ENCODE data around the gene MATCAP1. TPM values are rescaled to one million over a fixed set of nuclear protein-coding genes. Genes with fewer than 3 reads are reported as not detected.

The MATCAP1 gene
- total and polyA plus RNA-seq, 4 experiments from 2014 or later, result 1.8 to 9.0 (median 5.8) TPM

GRCh38 chr16:67213197-67214019, 29.6 kb upstream of the MATCAP1 start:
- ChIA-PET POLR2A (ENCODE audit: partially characterized antibody) (interaction anchor here (0.9 kb wide), 1 partner anchor 9 kb away, joined by 3 read pairs; no protein-coding TSS in a partner anchor), CTCF (ENCODE audit: partially characterized antibody) (interaction anchor here (1.1 kb wide), 1 partner anchor 259 kb away, joined by 5 read pairs; no protein-coding TSS in a partner anchor)
- H3K36me3 Mint-ChIP-seq, result peaks cover 0 to 5% of the 10 kb centered on the region in 2 donors
- no peaks in the 10 kb centered on the region for H3K27me3 ChIP-seq (ENCODE audit: insufficient read depth, low read length)
- H3K27me3 Mint-ChIP-seq, result no peaks in the 10 kb centered on the region
- no peaks in the 10 kb centered on the region for H3K4me1 Mint-ChIP-seq
- H3K27ac Mint-ChIP-seq, result peak overlapping the region in 1 of 7 donors; percentile 46
- intact Hi-C loops (cut with micrococcal nuclease), result no loop called here
- no peak overlapping the region for H3K4me3 Mint-ChIP-seq
- peak in 1 of 5 donors; percentile 2 for DNase-seq
- no peaks in the 10 kb centered on the region for H3K4me1 ChIP-seq (ENCODE audit: insufficient read depth, low read length)
- no peaks in the 10 kb centered on the region for H3K9me3 ChIP-seq (ENCODE audit: control insufficient read depth in 1 of 2, low read length in 2 of 2)
- no peak overlapping the region for H3K27ac ChIP-seq (ENCODE audit: low read depth, low read length)
- H3K4me3 ChIP-seq (ENCODE audit: low read length in 2 of 2), result no peak overlapping the region
- H3K36me3 ChIP-seq (ENCODE audit: insufficient read depth, low read length), result no peaks in the 10 kb centered on the region
- no peaks in the 10 kb centered on the region for H3K9me3 Mint-ChIP-seq

GRCh38 chr16:67212766-67213165, 29.0 kb upstream of the MATCAP1 start:
- Mint-ChIP-seq H3K27ac (peak overlapping the region in 1 of 7 donors; percentile 46), H3K27me3 (no peaks in the 10 kb centered on the region), H3K4me3 (no peak overlapping the region), H3K9me3 (no peaks in the 10 kb centered on the region), H3K4me1 (no peaks in the 10 kb centered on the region), H3K36me3 (peaks cover 0 to 5% of the 10 kb centered on the region in 2 donors)
- intact Hi-C loops (cut with micrococcal nuclease), result no loop called here
- ChIA-PET POLR2A (ENCODE audit: partially characterized antibody) (interaction anchor here (0.9 kb wide), 1 partner anchor 9 kb away, joined by 3 read pairs; no protein-coding TSS in a partner anchor), CTCF (ENCODE audit: partially characterized antibody) (interaction anchor here (1.1 kb wide), 1 partner anchor 259 kb away, joined by 5 read pairs; no protein-coding TSS in a partner anchor)
- H3K27me3 ChIP-seq (ENCODE audit: insufficient read depth, low read length), result no peaks in the 10 kb centered on the region
- H3K9me3 ChIP-seq (ENCODE audit: control insufficient read depth in 1 of 2, low read length in 2 of 2), result no peaks in the 10 kb centered on the region
- H3K4me3 ChIP-seq (ENCODE audit: low read length in 2 of 2), result no peak overlapping the region
- no peaks in the 10 kb centered on the region for H3K36me3 ChIP-seq (ENCODE audit: insufficient read depth, low read length)
- H3K4me1 ChIP-seq (ENCODE audit: insufficient read depth, low read length), result no peaks in the 10 kb centered on the region
- H3K27ac ChIP-seq (ENCODE audit: low read depth, low read length), result no peak overlapping the region
- DNase-seq, result no peak

- H3K27me3 ChIP-seq (ENCODE audit: insufficient read depth, low read length), result no peaks in the 10 kb centered on the region
- intact Hi-C loops (cut with micrococcal nuclease), result no loop called here
These were observed 27.9 kb upstream of the MATCAP1 start for GRCh38 chr16:67211674-67212073.

GRCh38 chr16:67210069-67210937, 26.5 kb upstream of the MATCAP1 start:
- no peaks in the 10 kb centered on the region for H3K27me3 ChIP-seq (ENCODE audit: insufficient read depth, low read length)
- no peak for DNase-seq
- H3K4me3 ChIP-seq (ENCODE audit: low read length in 2 of 2), result no peak overlapping the region
- no peaks in the 10 kb centered on the region for H3K4me1 ChIP-seq (ENCODE audit: insufficient read depth, low read length)
- Mint-ChIP-seq H3K4me3 (no peak overlapping the region), H3K4me1 (no peaks in the 10 kb centered on the region), H3K27ac (no peak overlapping the region), H3K27me3 (no peaks in the 10 kb centered on the region), H3K9me3 (no peaks in the 10 kb centered on the region), H3K36me3 (peaks cover 0 to 5% of the 10 kb centered on the region in 2 donors)
- POLR2A ChIA-PET (ENCODE audit: partially characterized antibody), result interaction anchor here (1.1 kb wide), 1 partner anchor 18 kb away, joined by 4 read pairs; the partner anchor contains the start of gene E2F4
- H3K27ac ChIP-seq (ENCODE audit: low read depth, low read length), result no peak overlapping the region
- no peaks in the 10 kb centered on the region for H3K9me3 ChIP-seq (ENCODE audit: control insufficient read depth in 1 of 2, low read length in 2 of 2)
- intact Hi-C loops (cut with micrococcal nuclease), result no loop called here
- H3K36me3 ChIP-seq (ENCODE audit: insufficient read depth, low read length), result no peaks in the 10 kb centered on the region
- CTCF ChIA-PET (ENCODE audit: partially characterized antibody), result no interaction called here

More at GRCh38 chr16:67211674-67212073, 27.9 kb upstream of the MATCAP1 start:
- no peaks in the 10 kb centered on the region for H3K27me3 Mint-ChIP-seq
- CTCF ChIA-PET (ENCODE audit: partially characterized antibody), result no interaction called here
- H3K9me3 Mint-ChIP-seq, result no peaks in the 10 kb centered on the region
- H3K4me1 Mint-ChIP-seq, result no peaks in the 10 kb centered on the region
- H3K36me3 ChIP-seq (ENCODE audit: insufficient read depth, low read length), result no peaks in the 10 kb centered on the region
- H3K4me3 Mint-ChIP-seq, result no peak overlapping the region
- POLR2A ChIA-PET (ENCODE audit: partially characterized antibody), result no interaction called here
- H3K27ac ChIP-seq (ENCODE audit: low read depth, low read length), result no peak overlapping the region
- H3K4me3 ChIP-seq (ENCODE audit: low read length in 2 of 2), result no peak overlapping the region
- no peaks in the 10 kb centered on the region for H3K4me1 ChIP-seq (ENCODE audit: insufficient read depth, low read length)
- H3K9me3 ChIP-seq (ENCODE audit: control insufficient read depth in 1 of 2, low read length in 2 of 2), result no peaks in the 10 kb centered on the region
- no peak for DNase-seq
- H3K27ac Mint-ChIP-seq, result no peak overlapping the region
- peaks cover 0 to 3% of the 10 kb centered on the region in 2 donors for H3K36me3 Mint-ChIP-seq

GRCh38 chr16:67209565-67209964, 25.8 kb upstream of the MATCAP1 start:
- intact Hi-C loops (cut with micrococcal nuclease), result no loop called here
- no peaks in the 10 kb centered on the region for H3K4me1 ChIP-seq (ENCODE audit: insufficient read depth, low read length)
- Mint-ChIP-seq H3K27me3 (no peaks in the 10 kb centered on the region), H3K4me1 (no peaks in the 10 kb centered on the region), H3K27ac (peak overlapping the region in 1 of 7 donors; percentile 80), H3K9me3 (no peaks in the 10 kb centered on the region), H3K4me3 (no peak overlapping the region), H3K36me3 (peaks cover 0 to 5% of the 10 kb centered on the region in 2 donors)
- ChIA-PET CTCF (ENCODE audit: partially characterized antibody) (interaction anchor here (1.1 to 1.3 kb wide), 2 partner anchors 12 to 17 kb away, joined by 3 to 4 read pairs; partner anchors contain the start of gene TMEM208), POLR2A (ENCODE audit: partially characterized antibody) (interaction anchor here (1.1 kb wide), 1 partner anchor 17 kb away, joined by 4 read pairs; the partner anchor contains the start of gene E2F4)
- H3K27me3 ChIP-seq (ENCODE audit: insufficient read depth, low read length), result no peaks in the 10 kb centered on the region
- no peak overlapping the region for H3K27ac ChIP-seq (ENCODE audit: low read depth, low read length)
- no peaks in the 10 kb centered on the region for H3K9me3 ChIP-seq (ENCODE audit: control insufficient read depth in 1 of 2, low read length in 2 of 2)
- DNase-seq, result no peak
- H3K36me3 ChIP-seq (ENCODE audit: insufficient read depth, low read length), result no peaks in the 10 kb centered on the region
- H3K4me3 ChIP-seq (ENCODE audit: low read length in 2 of 2), result no peak overlapping the region

GRCh38 chr16:67208154-67208896, 24.6 kb upstream of the MATCAP1 start:
- H3K4me1 ChIP-seq (ENCODE audit: insufficient read depth, low read length), result no peaks in the 10 kb centered on the region
- Mint-ChIP-seq H3K4me3 (no peak overlapping the region), H3K27ac (no peak overlapping the region), H3K27me3 (no peaks in the 10 kb centered on the region), H3K9me3 (no peaks in the 10 kb centered on the region), H3K36me3 (peaks cover 0 to 5% of the 10 kb centered on the region in 2 donors), H3K4me1 (no peaks in the 10 kb centered on the region)
- no peaks in the 10 kb centered on the region for H3K27me3 ChIP-seq (ENCODE audit: insufficient read depth, low read length)
- no peak overlapping the region for H3K4me3 ChIP-seq (ENCODE audit: low read length in 2 of 2)
- H3K9me3 ChIP-seq (ENCODE audit: control insufficient read depth in 1 of 2, low read length in 2 of 2), result no peaks in the 10 kb centered on the region
- POLR2A ChIA-PET (ENCODE audit: partially characterized antibody), result interaction anchor here (0.7 to 1.6 kb wide), 3 partner anchors 9 to 19 kb away, joined by 3 to 5 read pairs (median 3); partner anchors contain the start of gene TMEM208
- H3K36me3 ChIP-seq (ENCODE audit: insufficient read depth, low read length), result no peaks in the 10 kb centered on the region
- intact Hi-C loops (cut with micrococcal nuclease), result no loop called here
- DNase-seq, result no peak
- CTCF ChIA-PET (ENCODE audit: partially characterized antibody), result interaction anchor here (0.9 to 1.3 kb wide), 3 partner anchors 10 to 23 kb away, joined by 3 to 4 read pairs (median 3); partner anchors contain the start of gene TMEM208
- H3K27ac ChIP-seq (ENCODE audit: low read depth, low read length), result no peak overlapping the region
